ENCODE measurements around the gene RNF10. TPM values are rescaled to one million over a fixed set of nuclear protein-coding genes. Genes with fewer than 3 reads are reported as not detected.

RNF10 gene
- total and polyA plus RNA-seq, 2 of the 4 experiments (the other 2 are of a cell fraction): 44.4 to 95.0 TPM

DNA sequence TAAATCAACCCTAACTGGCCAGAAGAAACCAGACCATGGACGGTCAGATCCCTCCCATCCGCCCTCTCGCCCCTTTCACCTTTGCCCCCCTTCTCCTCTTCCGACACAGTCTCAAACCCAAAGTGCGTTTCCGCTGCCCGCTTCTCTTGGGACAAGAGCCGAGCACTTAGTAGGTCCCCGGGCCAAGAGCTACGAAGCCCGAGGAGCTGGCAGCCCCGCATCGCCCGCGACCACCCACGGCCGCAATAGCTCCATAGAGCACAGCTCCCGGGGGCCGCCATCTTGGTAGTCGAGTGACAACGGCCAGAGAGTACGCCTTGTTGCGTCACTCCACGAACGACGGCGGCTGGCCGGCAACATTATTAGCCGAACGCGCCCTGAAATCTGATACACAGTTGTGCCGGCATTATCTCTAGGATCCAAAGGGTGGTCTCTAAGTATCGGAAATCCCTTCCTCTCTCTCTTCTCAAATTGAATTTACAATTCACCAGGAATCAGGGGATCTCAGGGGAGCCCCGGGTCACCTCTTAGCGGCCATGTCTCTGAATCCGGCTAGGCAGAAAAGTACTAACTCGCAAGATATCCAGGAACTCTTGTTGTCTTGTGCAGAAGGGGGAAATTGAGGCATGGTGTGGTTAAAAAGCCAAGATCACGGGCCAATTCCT lies 5.2 kb upstream of the RNF10 start, which contains the start of gene COQ5 (continued):
- TF ChIP-seq USF2 (IDR thresholded peaks at IDR 0.05; ENCODE audit: low read depth, low read length): no peak

All from IMR-90 (cell line).